Aorta (tissue), 5 donors: ENCODE data around the gene EPHB2. TPM values are rescaled to one million over a fixed set of nuclear protein-coding genes. Genes with fewer than 3 reads are reported as not detected.
"Not testable (repeated sequence)": the region's sequence is repeated elsewhere in the genome, so short reads cannot be mapped to it uniquely, and the experiment has no call there.

Source experiments
- ATAC-seq: fragments of 200-7000 bp; cut with Tn5 transposase; one replicate; pipeline ENCODE4 v1.9.1; 2022; ENCODE audit warnings: moderate library complexity; ENCODE audit not compliant: low FRiP score
- DNase-seq, 2 donors: peaks; one replicate each; pipeline ENCODE4 v3.0.0-alpha.2; 2020
- H3K27ac ChIP-seq, 2 donors: one replicate each; pipeline ENCODE4 v1.5.1; 2013; ENCODE audit warnings: low read length in 2 of 2, mild to moderate bottlenecking in 2 of 2, moderate library complexity in 2 of 2, control low read depth in 1 of 2, inconsistent platforms in 1 of 2, low read depth in 1 of 2
- H3K27me3 ChIP-seq, 2 donors: one replicate each; pipeline ENCODE4 v1.6.1; 2013; ENCODE audit warnings: control low read depth in 1 of 2, low read length in 1 of 2, mild to moderate bottlenecking in 1 of 2, moderate library complexity in 1 of 2; ENCODE audit not compliant: insufficient read depth in 2 of 2, control insufficient read depth in 1 of 2
- H3K36me3 ChIP-seq, 2 donors: one replicate each; pipeline ENCODE4 v1.6.1; 2013; ENCODE audit warnings: control low read depth in 1 of 2, low read length in 1 of 2, mild to moderate bottlenecking in 1 of 2; ENCODE audit not compliant: insufficient read depth in 2 of 2, control insufficient read depth in 1 of 2
- H3K4me1 ChIP-seq, 2 donors: one replicate each; pipeline ENCODE4 v1.6.1; 2013; ENCODE audit warnings: low read length in 2 of 2, control low read depth in 1 of 2, mild to moderate bottlenecking in 1 of 2, moderate library complexity in 1 of 2; ENCODE audit not compliant: insufficient read depth in 2 of 2, control insufficient read depth in 1 of 2
- H3K4me3 ChIP-seq, 2 donors: one replicate each; pipeline ENCODE4 v1.5.1; 2013; ENCODE audit warnings: low read length in 2 of 2, control low read depth in 1 of 2, mild to moderate bottlenecking in 1 of 2
- H3K9me3 ChIP-seq: one replicate; pipeline ENCODE4 v1.6.1; 2013; ENCODE audit warnings: mild to moderate bottlenecking, low read length; ENCODE audit not compliant: control insufficient read depth
- WGBS, 2 donors: extraction: QIAGEN DNeasy Blood & Tissue Kit; methylation state at CpG; one replicate each; pipeline ENCODE4 v1.1.7; 2013; 5-methylcytosine and 5-hydroxymethylcytosine counted together
- intact Hi-C, 2 donors: fragments of 100-400 bp; cut with DNase I; formaldehyde crosslinking; loops; one replicate each; pipeline versions ENCODE4 v1.14.2 to v1.15.0; 2022
- polyA plus RNA-seq, 2 donors: library from polyadenylated mRNA; stranded (reverse); fragments of 200-250 nt; gene quantifications; one replicate each; pipeline ENCODE4 v1.2.3, GENCODE V29; 2013
- total RNA-seq, 2 donors: library from RNA; stranded (reverse); fragmentation: NEBNext Ultra II Directional; extraction: Animal tissue kit (Norgen Biotek cat#: 25700); gene quantifications; one replicate each; pipeline ENCODE4 v1.2.1, GENCODE V29; 2021
- donor health status: healthy with polysubstance abuse.
- donor health status: Bipolar disorder and iron deficiency.
- donor health status: DM: no; HTN: no; CAD: no.
- donor health status: DM: no; HTN: no; CAD: no.
- donor health status: DM: yes; HTN: yes; CAD: no.

The EPHB2 gene
- total and polyA plus RNA-seq, 4 donors, result 0.87 to 16.6 (median 3.2) TPM

GRCh38 chr1:22944346-22945055 is 233.9 kb downstream of the EPHB2 start:
- intact Hi-C loops, result no loop called here
- Histone ChIP-seq H3K36me3 (no peaks in the 10 kb centered on the region), H3K4me3 (no peak overlapping the region), H3K4me1 (no peaks in the 10 kb centered on the region), H3K9me3 (peaks cover 9% of the 10 kb centered on the region), H3K27me3 (no peaks in the 10 kb centered on the region), H3K27ac (no peak overlapping the region)
- DNase-seq (no peak), ATAC-seq (no peak)
- WGBS, 2 donors, result 85% methylated on average over 4 of the region's 4 CpGs

GRCh38 chr1:22945171-22945570 is 234.5 kb downstream of the EPHB2 start:
- DNase-seq, H3K27me3 ChIP-seq, H3K27ac ChIP-seq, H3K4me3 ChIP-seq, H3K4me1 ChIP-seq, H3K36me3 ChIP-seq, intact Hi-C loops, ATAC-seq, H3K9me3 ChIP-seq: not testable (repeated sequence)
- WGBS, 2 donors, result 78 to 95% methylated on average over 5 of the region's 5 CpGs

GRCh38 chr1:22949822-22950331 is 239.2 kb downstream of the EPHB2 start:
- no peak overlapping the region for H3K27ac ChIP-seq
- DNase-seq (no peak), ATAC-seq (no peak)
- H3K27me3 ChIP-seq, result no peaks in the 10 kb centered on the region
- H3K9me3 ChIP-seq, result peaks cover 2% of the 10 kb centered on the region
- 38 to 50% methylated on average over 5 of the region's 5 CpGs for WGBS, 2 donors
- H3K36me3 ChIP-seq, result no peaks in the 10 kb centered on the region
- intact Hi-C loops, result no loop called here
- H3K4me3 ChIP-seq, result no peak overlapping the region
- no peaks in the 10 kb centered on the region for H3K4me1 ChIP-seq

- no peaks in the 10 kb centered on the region for H3K36me3 ChIP-seq
- H3K27ac ChIP-seq, result no peak overlapping the region
- ATAC-seq (no peak), DNase-seq (no peak)
- intact Hi-C loops, result no loop called here
- H3K9me3 ChIP-seq, result peaks cover 2% of the 10 kb centered on the region
- no peaks in the 10 kb centered on the region for H3K27me3 ChIP-seq
- WGBS, 2 donors, result 75% methylated on average over 3 of the region's 3 CpGs
- H3K4me3 ChIP-seq, result no peak overlapping the region
- no peaks in the 10 kb centered on the region for H3K4me1 ChIP-seq
These were observed 241.2 kb downstream of the EPHB2 start for GRCh38 chr1:22951796-22952195.

DNA sequence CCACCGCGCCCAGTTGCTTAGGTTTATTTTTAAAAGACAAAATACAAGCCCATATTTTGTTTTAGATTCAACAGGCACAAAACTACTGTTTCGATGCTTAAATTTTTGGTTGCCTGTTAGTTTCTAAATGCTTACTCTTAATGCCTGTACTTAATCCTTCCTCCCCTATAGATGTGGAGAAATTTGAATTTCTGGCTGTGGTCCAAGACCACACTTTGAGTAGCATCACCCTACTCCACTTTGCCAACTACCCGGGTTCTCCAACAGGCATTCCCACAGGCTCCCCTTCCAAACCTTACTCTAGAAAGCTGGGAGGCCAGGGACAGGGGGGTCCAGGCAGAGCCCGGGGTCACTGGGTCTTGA is 242.0 kb downstream of the EPHB2 start:
- 77 to 82% methylated on average over 5 of the region's 5 CpGs for WGBS, 2 donors

DNA sequence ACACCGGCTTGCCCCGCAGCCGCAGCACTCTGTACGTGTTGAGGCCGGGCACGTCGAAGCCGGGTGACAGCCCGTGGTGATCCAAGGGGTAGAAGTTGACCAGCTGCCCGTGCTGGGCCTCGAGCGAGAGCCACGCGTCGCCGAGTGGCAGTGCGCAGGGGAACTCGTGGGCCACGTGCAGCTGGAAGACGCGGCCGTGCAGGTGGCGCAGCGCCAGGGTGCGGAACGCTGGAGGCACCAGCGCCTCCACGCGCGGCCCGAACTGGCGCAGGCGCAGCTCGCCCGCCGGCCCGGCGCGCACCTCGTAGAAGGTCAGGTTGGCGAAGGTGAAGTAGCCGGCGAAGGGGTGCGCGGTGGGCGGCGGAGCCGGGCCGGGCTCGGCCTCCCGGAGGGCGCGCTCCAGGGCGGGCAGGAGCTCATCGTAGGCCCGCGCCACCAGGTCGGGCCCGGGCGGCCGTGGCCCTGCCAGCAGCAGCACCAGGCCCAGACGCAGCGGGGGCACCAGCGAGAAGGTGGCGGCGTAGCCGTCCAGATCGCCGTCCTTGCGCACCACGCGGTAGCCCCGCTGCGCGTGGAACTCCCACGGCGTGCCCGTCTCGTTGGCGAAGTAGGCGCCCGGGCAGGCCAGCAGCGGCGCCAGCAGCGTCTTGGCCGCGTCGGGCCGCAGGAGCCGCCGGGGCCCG is 242.6 kb downstream of the EPHB2 start:
- 6 to 7% methylated on average over 69 to 92 of the region's 92 CpGs for WGBS, 2 donors
- no peaks in the 10 kb centered on the region for H3K27me3 ChIP-seq
- H3K4me3 ChIP-seq, result no peak overlapping the region
- intact Hi-C loops, result no loop called here
- peak; percentile 11 for ATAC-seq
- H3K27ac ChIP-seq, result no peak overlapping the region
- no peaks in the 10 kb centered on the region for H3K9me3 ChIP-seq
- H3K36me3 ChIP-seq, result no peaks in the 10 kb centered on the region
- no peaks in the 10 kb centered on the region for H3K4me1 ChIP-seq
- DNase-seq, result no peak

More for the DNA sequence above, 242.0 kb downstream of the EPHB2 start:
- Histone ChIP-seq H3K27ac (no peak overlapping the region), H3K9me3 (peaks cover 2% of the 10 kb centered on the region), H3K36me3 (no peaks in the 10 kb centered on the region), H3K4me3 (no peak overlapping the region), H3K27me3 (no peaks in the 10 kb centered on the region), H3K4me1 (no peaks in the 10 kb centered on the region)
- DNase-seq (no peak), ATAC-seq (peak; percentile 26)
- intact Hi-C loops, result no loop called here

- intact Hi-C loops, result no loop called here
- ATAC-seq, result no peak
- no peak overlapping the region for H3K4me3 ChIP-seq
- H3K27me3 ChIP-seq, result no peaks in the 10 kb centered on the region
- H3K9me3 ChIP-seq, result no peaks in the 10 kb centered on the region
- WGBS, 2 donors, result 11 to 13% methylated on average over 36 to 38 of the region's 38 CpGs
- no peak overlapping the region for H3K27ac ChIP-seq
- H3K4me1 ChIP-seq, result no peaks in the 10 kb centered on the region
- no peaks in the 10 kb centered on the region for H3K36me3 ChIP-seq
- no peak for DNase-seq
These were observed 243.1 kb downstream of the EPHB2 start for GRCh38 chr1:22953740-22954141.

DNA sequence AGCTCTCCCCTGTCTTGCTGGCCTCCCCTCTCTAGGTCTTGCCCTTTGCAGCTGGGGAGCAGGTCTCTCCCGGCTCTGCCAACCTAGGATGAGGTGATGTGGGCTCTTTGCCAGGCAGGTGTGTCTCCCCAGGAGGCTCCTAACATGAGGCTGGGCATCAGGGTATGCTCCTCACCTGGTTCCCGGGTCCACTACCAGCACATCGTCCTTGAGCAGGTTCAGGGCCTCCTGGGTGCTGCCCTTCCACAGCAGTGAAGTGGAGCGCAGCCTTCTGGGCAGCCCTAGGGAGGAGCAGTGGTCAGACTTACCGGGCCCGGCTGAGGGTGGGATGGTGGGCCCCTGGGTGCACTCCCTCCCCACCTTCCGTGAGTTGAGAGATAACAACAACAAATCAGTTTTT is 244.5 kb downstream of the EPHB2 start:
- Histone ChIP-seq H3K36me3 (no peaks in the 10 kb centered on the region), H3K27me3 (no peaks in the 10 kb centered on the region), H3K27ac (no peak overlapping the region), H3K4me1 (no peaks in the 10 kb centered on the region), H3K4me3 (no peak overlapping the region), H3K9me3 (no peaks in the 10 kb centered on the region)
- ATAC-seq, result no peak
- no peak for DNase-seq
- intact Hi-C loops, result no loop called here
- WGBS, 2 donors, result 94 to 95% methylated on average over 7 of the region's 7 CpGs

GRCh38 chr1:22957066-22957465 is 246.4 kb downstream of the EPHB2 start:
- H3K36me3 ChIP-seq, result no peaks in the 10 kb centered on the region
- no peak overlapping the region for H3K4me3 ChIP-seq
- WGBS, 2 donors, result 69 to 71% methylated on average over 3 of the region's 3 CpGs
- no peaks in the 10 kb centered on the region for H3K9me3 ChIP-seq
- intact Hi-C loops, result no loop called here
- no peak overlapping the region for H3K27ac ChIP-seq
- no peak for ATAC-seq
- no peak for DNase-seq
- H3K27me3 ChIP-seq, result no peaks in the 10 kb centered on the region
- H3K4me1 ChIP-seq, result no peaks in the 10 kb centered on the region
